OCI-LY7 (cell line): ENCODE results near the gene HOXA7. TPM values are rescaled to one million over a fixed set of nuclear protein-coding genes. Genes with fewer than 3 reads are reported as not detected.

Experiments
- BruUV-seq: library from RNA; stranded (reverse); fragments of 400-500 nt; replicated peaks from 2 replicates; lab custom pipeline; 2021; lab: Mats Ljungman, UMichigan
- CTCF ChIA-PET: fragments of 300-600 bp; sonication (Branson Sonifier 250); formaldehyde crosslinking; loops from one replicate; lab custom pipeline; 2022; ENCODE audit warnings: antibody characterized with exemption; ENCODE audit not compliant: unreplicated experiment; lab: Charles Lee
- POLR2A ChIA-PET: fragments of 300-600 bp; sonication (Branson Sonifier 250); formaldehyde crosslinking; loops from one replicate; lab custom pipeline; 2022; ENCODE audit warnings: antibody characterized with exemption; lab: Charles Lee
- DNase-seq: peaks from one replicate; pipeline ENCODE4 v3.0.0-alpha.2; 2015; ENCODE audit warnings: low spot score
- H2AFZ ChIP-seq: fragments of 200-600 bp; sonication (generic), shearing (Covaris generic); 2 replicates; pipeline ENCODE4 v1.6.1; 2014; ENCODE audit warnings: mild to moderate bottlenecking, antibody characterized with exemption, low read length, moderate library complexity
- H3K27ac ChIP-seq: fragments of 200-600 bp; sonication (generic); 2 replicates; pipeline ENCODE4 v1.5.1; 2014; ENCODE audit warnings: mixed run types, low read depth, mild to moderate bottlenecking, moderate library complexity, low read length, inconsistent platforms; ENCODE audit not compliant: poor library complexity, severe bottlenecking
- H3K36me3 ChIP-seq: fragments of 200-600 bp; sonication (generic); 2 replicates; pipeline ENCODE4 v1.6.1; 2014; ENCODE audit warnings: mild to moderate bottlenecking, antibody characterized with exemption, low read length, moderate library complexity, mixed read lengths; ENCODE audit not compliant: insufficient read depth
- H3K4me1 ChIP-seq: fragments of 200-600 bp; sonication (generic); 2 replicates; pipeline ENCODE4 v1.5.1; 2014; ENCODE audit warnings: mild to moderate bottlenecking, low read length; ENCODE audit not compliant: insufficient read depth, poor library complexity, severe bottlenecking
- H3K4me2 ChIP-seq: fragments of 200-600 bp; sonication (generic); 2 replicates; pipeline ENCODE4 v1.6.1; 2014; ENCODE audit warnings: mild to moderate bottlenecking, low read length
- H3K4me3 ChIP-seq: fragments of 200-600 bp; sonication (generic); 2 replicates; pipeline ENCODE4 v1.5.1; 2014; ENCODE audit warnings: mild to moderate bottlenecking, low read depth, low read length; ENCODE audit not compliant: poor library complexity, severe bottlenecking
- H3K79me2 ChIP-seq: fragments of 200-600 bp; sonication (generic); 2 replicates; pipeline ENCODE4 v1.6.1; 2016; ENCODE audit warnings: low read depth, mild to moderate bottlenecking, low read length, moderate library complexity, mixed read lengths; ENCODE audit not compliant: insufficient read depth
- H3K9me2 ChIP-seq: fragments of 200-600 bp; sonication (generic); 2 replicates; pipeline ENCODE4 v1.6.1; 2016; ENCODE audit warnings: mild to moderate bottlenecking, low read length, mixed read lengths; ENCODE audit not compliant: insufficient read depth
- H3K9me3 ChIP-seq: fragments of 200-600 bp; sonication (generic); 2 replicates; pipeline ENCODE4 v1.6.1; 2014; ENCODE audit warnings: mild to moderate bottlenecking, mixed run types, low read length, mixed read lengths
- H4K20me1 ChIP-seq: fragments of 200-600 bp; sonication (generic); 2 replicates; pipeline ENCODE4 v1.6.1; 2014; ENCODE audit warnings: mild to moderate bottlenecking, antibody characterized with exemption, low read length, moderate library complexity, mixed read lengths; ENCODE audit not compliant: insufficient read depth
- CTCF ChIP-seq: fragments of 200-600 bp; sonication (generic); conservative IDR thresholded peaks from 2 replicates; pipeline ENCODE4 v1.5.1; 2014; ENCODE audit warnings: mild to moderate bottlenecking, antibody characterized with exemption, low read length, moderate library complexity, mixed read lengths
- EZH2phosphoT487 ChIP-seq: fragments of 200-600 bp; sonication (generic); IDR thresholded peaks from 2 replicates; pipeline ENCODE4 v1.6.1; 2018; ENCODE audit warnings: low read depth, borderline replicate concordance, mild to moderate bottlenecking, mixed run types, antibody characterized with exemption, low read length, moderate library complexity, mixed read lengths
- intact Hi-C: fragments of 100-400 bp; cut with micrococcal nuclease; formaldehyde crosslinking; loops from one replicate; pipeline ENCODE4 v1.10.0; 2022; ENCODE audit not compliant: unreplicated experiment
- total RNA-seq, 2 experiments: library from RNA; depleted of rRNA in 1 of 2; stranded (reverse); fragments of >200 nt in 1 of 2; shearing (Covaris generic) in 1 of 2; gene quantifications; 2 replicates each; pipeline ENCODE4 v1.2.3, GENCODE V29; 2014 to 2022

Gene HOXA7
- total RNA-seq, 2 experiments from 2014 or later: 1.2 to 6.0 TPM

- CTCF ChIA-PET: no interaction called here
- BruUV-seq: no TSS peak
- Histone ChIP-seq H4K20me1 (no peaks in the 10 kb centered on the region), H3K36me3 (no peaks in the 10 kb centered on the region), H3K9me2 (no peaks in the 10 kb centered on the region), H3K4me2 (no peak overlapping the region), H3K79me2 (no peaks in the 10 kb centered on the region), H3K4me1 (no peaks in the 10 kb centered on the region), H3K27ac (no peak overlapping the region), H2AFZ (no peak overlapping the region), H3K4me3 (no peak overlapping the region), H3K9me3 (no peaks in the 10 kb centered on the region)
- intact Hi-C loops: no loop called here
- POLR2A ChIA-PET: no interaction called here
- TF ChIP-seq EZH2phosphoT487 (no peak), CTCF (no peak)
- DNase-seq: no peak
Observed at GRCh38 chr7:27110186-27111031, 46.1 kb downstream of the HOXA7 start.

GRCh38 chr7:27109466-27110185 is 46.8 kb downstream of the HOXA7 start:
- no peak for DNase-seq
- Histone ChIP-seq H3K79me2 (no peaks in the 10 kb centered on the region), H3K9me3 (no peaks in the 10 kb centered on the region), H3K9me2 (no peaks in the 10 kb centered on the region), H3K4me1 (no peaks in the 10 kb centered on the region), H2AFZ (no peak overlapping the region), H3K4me3 (no peak overlapping the region), H3K4me2 (no peak overlapping the region), H4K20me1 (no peaks in the 10 kb centered on the region), H3K36me3 (no peaks in the 10 kb centered on the region), H3K27ac (no peak overlapping the region)
- ChIA-PET CTCF (no interaction called here), POLR2A (interaction anchor here (0.6 kb wide), 1 partner anchor 409 kb away, joined by 4 read pairs; no protein-coding TSS in a partner anchor)
- intact Hi-C loops: no loop called here
- TF ChIP-seq EZH2phosphoT487 (no peak), CTCF (no peak)
- BruUV-seq: no TSS peak
